ENCODE data around the gene TUBB1. TPM values are rescaled to one million over a fixed set of nuclear protein-coding genes. Genes with fewer than 3 reads are reported as not detected.

Gene TUBB1
- total RNA-seq, 1 experiment from 2014 or later, result not detected

DNA sequence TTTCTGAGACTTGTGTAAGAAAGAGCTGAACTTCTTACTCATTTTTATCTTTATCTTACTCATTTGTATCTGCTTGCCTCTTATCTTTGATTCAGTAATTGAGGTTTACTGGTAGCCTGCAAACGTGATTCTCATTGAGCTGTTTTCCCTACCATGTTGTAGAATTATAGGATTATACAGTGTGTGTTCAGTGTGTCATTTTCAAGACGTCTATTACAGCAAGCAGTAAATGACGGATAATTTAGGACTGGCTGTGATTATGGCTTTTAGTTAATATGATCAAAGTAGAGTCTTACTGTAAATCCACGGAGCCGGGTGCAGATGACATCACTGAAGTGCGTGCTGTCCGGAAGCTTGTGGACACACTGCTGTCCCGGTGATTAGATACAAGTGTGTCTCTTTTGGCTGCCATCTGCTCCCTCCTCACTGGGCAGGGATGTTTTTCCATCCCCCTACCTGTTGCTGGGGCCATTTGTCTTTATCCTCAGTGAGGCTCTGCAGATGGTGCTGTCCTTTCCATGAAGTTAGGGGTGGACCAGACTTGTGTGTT is 32.2 kb upstream of the TUBB1 start:
- no peaks in the 10 kb centered on the region for H3K9me3 ChIP-seq (ENCODE audit: low read depth, low read length, poor library complexity, severe bottlenecking)
- POLR2A ChIA-PET (ENCODE audit: low non-redundant PET), result interaction anchor here (0.6 kb wide), 1 partner anchor 29 kb away, joined by 3 read pairs; no protein-coding TSS in a partner anchor

DNA sequence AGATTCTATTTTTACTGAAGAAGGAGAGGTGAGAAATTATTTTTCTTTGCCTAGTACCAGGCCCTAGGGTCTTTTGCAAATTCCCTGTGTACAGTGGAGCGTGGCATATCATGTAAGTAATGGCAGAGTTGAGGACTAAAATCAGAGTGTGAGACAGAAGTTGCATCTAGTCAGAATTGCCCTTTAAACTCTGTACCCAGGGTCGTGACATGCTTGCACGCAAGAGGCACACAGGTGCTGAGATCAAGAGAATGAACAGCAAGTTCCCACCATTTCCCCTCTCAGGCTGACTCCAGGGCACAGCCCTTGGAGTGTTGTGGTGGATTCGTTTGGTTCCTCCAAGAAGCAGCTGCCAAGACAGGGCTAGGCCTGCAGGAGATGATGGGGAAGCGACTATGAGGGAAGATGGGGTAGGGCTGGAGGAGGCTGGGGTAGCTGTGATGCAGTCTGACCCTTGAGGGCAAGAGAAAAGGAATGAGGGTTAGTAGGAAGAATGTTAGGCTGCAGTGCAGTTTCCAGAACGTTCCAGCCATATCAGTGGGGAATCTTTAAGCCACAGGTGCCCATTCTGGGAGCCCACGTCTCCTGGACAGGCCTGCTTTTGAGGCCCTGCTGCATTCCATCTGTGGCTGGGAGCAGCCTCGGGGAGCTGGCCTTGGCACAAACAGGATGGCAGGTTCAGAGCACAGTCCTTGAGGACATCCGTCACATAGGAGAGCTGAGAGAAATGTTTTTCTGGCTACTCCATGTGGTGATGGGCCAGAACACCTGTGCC is 31.3 kb upstream of the TUBB1 start:
- CTCF ChIA-PET, result no interaction called here

More for the DNA sequence above, 32.2 kb upstream of the TUBB1 start:
- BruUV-seq (replicated peaks), result no TSS peak
- H3K4me3 ChIP-seq (ENCODE audit: low read depth, low read length, poor library complexity, severe bottlenecking), result no peak overlapping the region
- no peak for DNase-seq (ENCODE audit: low spot score)
- no peaks in the 10 kb centered on the region for H3K27me3 ChIP-seq (replicated peaks; ENCODE audit: insufficient read depth, low read depth, low read length, poor library complexity)
- no peak for TF ChIP-seq EZH2 (IDR thresholded peaks at IDR 0.05; ENCODE audit: borderline replicate concordance, low read depth, low read length, poor library complexity, severe bottlenecking)
- TF ChIP-seq, protein P1, sequence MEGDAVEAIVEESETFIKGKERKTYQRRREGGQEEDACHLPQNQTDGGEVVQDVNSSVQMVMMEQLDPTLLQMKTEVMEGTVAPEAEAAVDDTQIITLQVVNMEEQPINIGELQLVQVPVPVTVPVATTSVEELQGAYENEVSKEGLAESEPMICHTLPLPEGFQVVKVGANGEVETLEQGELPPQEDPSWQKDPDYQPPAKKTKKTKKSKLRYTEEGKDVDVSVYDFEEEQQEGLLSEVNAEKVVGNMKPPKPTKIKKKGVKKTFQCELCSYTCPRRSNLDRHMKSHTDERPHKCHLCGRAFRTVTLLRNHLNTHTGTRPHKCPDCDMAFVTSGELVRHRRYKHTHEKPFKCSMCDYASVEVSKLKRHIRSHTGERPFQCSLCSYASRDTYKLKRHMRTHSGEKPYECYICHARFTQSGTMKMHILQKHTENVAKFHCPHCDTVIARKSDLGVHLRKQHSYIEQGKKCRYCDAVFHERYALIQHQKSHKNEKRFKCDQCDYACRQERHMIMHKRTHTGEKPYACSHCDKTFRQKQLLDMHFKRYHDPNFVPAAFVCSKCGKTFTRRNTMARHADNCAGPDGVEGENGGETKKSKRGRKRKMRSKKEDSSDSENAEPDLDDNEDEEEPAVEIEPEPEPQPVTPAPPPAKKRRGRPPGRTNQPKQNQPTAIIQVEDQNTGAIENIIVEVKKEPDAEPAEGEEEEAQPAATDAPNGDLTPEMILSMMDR (conservative IDR thresholded peaks at IDR 0.05; ENCODE audit: low read depth, low read length), result no peak
- CTCF ChIA-PET, result no interaction called here
- H3K27ac ChIP-seq (ENCODE audit: low read depth, low read length, poor library complexity, severe bottlenecking), result no peak overlapping the region
- intact Hi-C loops (cut with micrococcal nuclease; ENCODE audit: unreplicated experiment), result no loop called here
- H3K36me3 ChIP-seq (ENCODE audit: insufficient read depth, low read length, poor library complexity, severe bottlenecking), result peaks cover 64% of the 10 kb centered on the region
- H3K4me1 ChIP-seq (ENCODE audit: insufficient read depth, low read length, poor library complexity, severe bottlenecking), result peaks cover 10% of the 10 kb centered on the region

DNA sequence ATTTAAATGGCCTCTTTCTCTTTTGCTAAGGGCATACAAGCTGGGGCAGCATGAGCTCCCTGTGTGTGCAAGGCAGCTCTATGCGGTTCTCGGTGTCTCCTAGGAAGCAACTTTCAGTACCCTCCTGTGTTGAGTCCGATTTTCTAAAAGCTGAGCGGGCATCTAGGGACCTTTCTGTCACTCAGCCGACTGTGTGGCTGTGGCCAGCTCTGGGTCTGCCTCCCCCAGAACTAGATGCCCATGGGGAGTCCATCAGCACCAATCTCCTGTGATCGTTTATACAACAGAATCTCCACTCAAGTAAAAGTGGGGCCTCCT is 30.7 kb upstream of the TUBB1 start:
- intact Hi-C loops (cut with micrococcal nuclease; ENCODE audit: unreplicated experiment), result no loop called here
- Histone ChIP-seq H3K4me3 (ENCODE audit: low read depth, low read length, poor library complexity, severe bottlenecking) (no peak overlapping the region), H3K4me1 (ENCODE audit: insufficient read depth, low read length, poor library complexity, severe bottlenecking) (no peaks in the 10 kb centered on the region), H3K36me3 (ENCODE audit: insufficient read depth, low read length, poor library complexity, severe bottlenecking) (peaks cover 79% of the 10 kb centered on the region), H3K27me3 (replicated peaks; ENCODE audit: insufficient read depth, low read depth, low read length, poor library complexity) (no peaks in the 10 kb centered on the region), H3K9me3 (ENCODE audit: low read depth, low read length, poor library complexity, severe bottlenecking) (no peaks in the 10 kb centered on the region), H3K27ac (ENCODE audit: low read depth, low read length, poor library complexity, severe bottlenecking) (no peak overlapping the region)
- BruUV-seq (replicated peaks), result no TSS peak
- no peak for TF ChIP-seq EZH2 (IDR thresholded peaks at IDR 0.05; ENCODE audit: borderline replicate concordance, low read depth, low read length, poor library complexity, severe bottlenecking)
- no peak for DNase-seq (ENCODE audit: low spot score)
- ChIA-PET POLR2A (ENCODE audit: low non-redundant PET) (interaction anchor here (0.8 kb wide), 1 partner anchor 338 kb away, joined by 3 read pairs; the partner anchor contains the start of gene STX16), CTCF (no interaction called here)

More for the DNA sequence above, 31.3 kb upstream of the TUBB1 start:
- Histone ChIP-seq H3K4me1 (ENCODE audit: insufficient read depth, low read length, poor library complexity, severe bottlenecking) (peaks cover 1% of the 10 kb centered on the region), H3K36me3 (ENCODE audit: insufficient read depth, low read length, poor library complexity, severe bottlenecking) (peaks cover 74% of the 10 kb centered on the region), H3K4me3 (ENCODE audit: low read depth, low read length, poor library complexity, severe bottlenecking) (no peak overlapping the region), H3K27ac (ENCODE audit: low read depth, low read length, poor library complexity, severe bottlenecking) (no peak overlapping the region), H3K9me3 (ENCODE audit: low read depth, low read length, poor library complexity, severe bottlenecking) (no peaks in the 10 kb centered on the region), H3K27me3 (replicated peaks; ENCODE audit: insufficient read depth, low read depth, low read length, poor library complexity) (no peaks in the 10 kb centered on the region)
- BruUV-seq (replicated peaks), result no TSS peak
- no peak for DNase-seq (ENCODE audit: low spot score)
- intact Hi-C loops (cut with micrococcal nuclease; ENCODE audit: unreplicated experiment), result no loop called here
- POLR2A ChIA-PET (ENCODE audit: low non-redundant PET), result interaction anchor here (0.8 kb wide), 1 partner anchor 337 kb away, joined by 3 read pairs; the partner anchor contains the start of gene STX16
- TF ChIP-seq, protein P1 (conservative IDR thresholded peaks at IDR 0.05; ENCODE audit: low read depth, low read length), result no peak
- TF ChIP-seq EZH2 (IDR thresholded peaks at IDR 0.05; ENCODE audit: borderline replicate concordance, low read depth, low read length, poor library complexity, severe bottlenecking), result no peak

All from A673 (cell line).